LNCAP (cell line): ENCODE measurements around the gene DEAF1.

ENCODE experiments used
- CTCF ChIP-seq: fragments of 450-650 bp; IDR thresholded peaks from 2 replicates; pipeline ENCODE4 v1.5.1; 2017; ENCODE audit warnings: mild to moderate bottlenecking

The DEAF1 gene

DNA sequence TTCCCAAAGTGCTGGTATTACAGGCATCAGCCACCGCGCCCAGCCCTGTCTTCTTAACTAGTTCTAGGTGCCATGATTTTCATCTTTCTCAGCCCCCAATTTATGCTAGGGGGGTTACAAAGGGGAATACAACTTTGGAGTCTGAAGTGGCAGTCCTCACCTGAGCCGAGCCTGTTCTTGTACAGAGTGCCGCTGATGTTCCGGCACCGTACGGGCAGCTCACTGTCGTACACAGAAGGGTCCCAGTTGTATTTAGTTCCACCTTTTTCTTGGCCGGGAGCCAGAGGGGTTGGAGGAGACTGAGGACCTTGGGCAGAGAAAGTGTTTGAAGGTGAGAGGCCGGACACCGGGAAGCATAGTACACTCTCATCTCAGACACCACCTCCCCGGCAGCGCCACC is 7.3 kb downstream of the DEAF1 start:
- no peak for TF ChIP-seq CTCF

GRCh38 chr11:686451-687243 is 8.4 kb downstream of the DEAF1 start:
- TF ChIP-seq CTCF: no peak

DNA sequence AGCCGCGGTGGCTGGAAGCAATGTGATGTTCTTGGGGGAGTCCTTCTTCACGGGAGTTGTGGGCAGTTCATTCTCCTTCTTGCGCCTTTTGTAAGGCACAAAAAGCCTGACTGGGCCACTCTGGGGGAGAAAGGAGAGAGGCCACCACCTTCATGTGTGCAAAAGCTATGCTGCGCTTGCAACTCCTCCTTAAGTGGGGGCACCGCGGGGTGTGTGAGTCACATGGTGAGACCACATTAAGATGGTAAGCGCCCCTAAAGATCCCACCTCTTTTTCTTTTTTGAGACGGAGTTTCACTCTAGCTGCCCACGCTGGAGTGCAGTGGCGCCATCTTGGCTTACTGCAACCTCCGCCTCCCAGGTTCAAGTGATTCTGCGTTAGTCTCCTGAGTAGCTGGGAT is 14.1 kb downstream of the DEAF1 start:
- TF ChIP-seq CTCF: no peak

DNA sequence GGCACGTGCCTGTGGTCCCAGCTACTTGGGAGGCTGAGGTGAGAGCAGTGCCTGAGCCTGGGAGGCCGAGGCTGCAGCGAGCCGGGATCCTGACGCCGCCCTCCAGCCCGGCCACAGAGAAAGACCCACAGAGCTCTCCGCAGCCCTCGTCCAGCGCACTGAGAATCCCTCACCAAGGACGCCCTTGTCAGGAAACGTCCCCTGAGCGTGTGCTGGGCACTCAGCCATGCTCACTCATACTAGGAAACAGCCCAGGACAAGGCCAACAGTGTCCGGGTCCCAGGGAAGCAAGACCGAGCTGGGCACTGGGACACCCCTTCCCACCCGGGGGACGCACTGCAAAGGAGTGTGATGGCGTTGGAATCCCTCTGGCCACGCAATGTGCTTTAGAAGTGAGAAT is 14.5 kb downstream of the DEAF1 start:
- TF ChIP-seq CTCF: no peak

DNA sequence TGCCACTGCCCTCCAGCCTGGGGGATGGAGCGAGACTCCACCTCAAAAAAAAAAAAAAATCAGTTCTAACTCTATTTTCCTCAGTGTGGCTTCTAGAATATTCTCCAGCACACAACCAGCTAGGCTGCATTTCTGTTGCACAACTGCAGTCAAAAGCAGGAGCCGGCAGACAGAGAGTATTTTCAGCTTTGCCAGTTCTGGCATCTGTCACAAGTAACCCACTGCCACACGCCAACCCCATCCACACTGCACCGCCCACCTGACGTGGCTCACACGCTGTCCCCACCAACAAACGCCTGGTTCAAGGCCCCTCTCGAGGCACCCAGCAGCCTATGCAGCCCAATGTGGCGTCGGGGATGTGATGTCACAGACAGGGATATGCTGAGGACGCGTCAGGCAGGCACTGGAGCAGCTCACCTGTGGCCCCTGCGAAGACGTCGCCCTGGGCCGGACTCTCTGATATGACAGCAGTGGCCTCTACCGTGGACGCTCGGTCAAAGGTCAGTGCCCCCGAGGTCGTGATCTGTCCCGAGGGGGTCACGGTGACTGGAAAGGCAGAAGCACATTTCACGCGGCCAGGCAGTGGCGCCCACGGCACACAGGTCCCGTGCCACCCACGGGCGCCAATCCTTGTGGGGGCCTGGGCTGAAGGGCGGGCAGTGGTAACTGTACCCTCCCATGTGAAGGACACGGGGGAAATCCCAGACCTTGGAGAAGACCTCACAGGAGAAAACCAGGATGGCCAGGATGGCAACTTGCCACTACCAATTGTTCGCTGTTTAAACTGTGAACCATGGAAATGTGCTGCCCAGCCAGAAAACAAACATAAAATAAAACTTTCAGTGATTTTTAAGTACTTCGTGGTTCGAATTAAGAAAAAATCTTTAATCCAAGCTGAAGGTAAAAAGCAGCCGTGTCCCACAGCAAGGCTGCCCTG is 15.5 kb downstream of the DEAF1 start:
- TF ChIP-seq CTCF: no peak

GRCh38 chr11:678297-678696 is 16.7 kb downstream of the DEAF1 start:
- TF ChIP-seq CTCF: no peak

DNA sequence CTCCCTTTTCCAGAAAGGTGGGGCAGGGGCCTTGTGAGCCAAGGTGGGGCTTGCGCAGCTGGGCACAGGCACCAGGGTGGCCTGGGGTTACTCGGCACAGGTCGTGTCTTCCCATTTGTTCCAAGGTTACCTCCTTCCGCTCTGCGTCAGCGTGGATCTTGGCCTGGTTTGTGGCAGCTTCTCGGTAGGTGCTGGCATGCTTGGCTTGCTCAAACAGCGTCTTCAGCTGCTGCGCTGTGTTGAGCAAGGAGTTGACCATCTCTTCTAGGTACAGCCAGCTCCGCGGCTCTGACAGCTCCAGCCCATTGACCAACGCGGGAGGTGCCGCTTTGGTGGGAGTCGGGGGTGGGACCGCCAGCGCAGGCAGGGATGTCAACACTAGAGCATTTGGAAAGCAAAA is 20.6 kb downstream of the DEAF1 start:
- no peak for TF ChIP-seq CTCF
